ENCODE results near the gene BNIPL. TPM values are rescaled to one million over a fixed set of nuclear protein-coding genes. Genes with fewer than 3 reads are reported as not detected.

Gene BNIPL
- total RNA-seq, 2 donors from 2014 or later: 0.69 to 1.9 TPM

DNA sequence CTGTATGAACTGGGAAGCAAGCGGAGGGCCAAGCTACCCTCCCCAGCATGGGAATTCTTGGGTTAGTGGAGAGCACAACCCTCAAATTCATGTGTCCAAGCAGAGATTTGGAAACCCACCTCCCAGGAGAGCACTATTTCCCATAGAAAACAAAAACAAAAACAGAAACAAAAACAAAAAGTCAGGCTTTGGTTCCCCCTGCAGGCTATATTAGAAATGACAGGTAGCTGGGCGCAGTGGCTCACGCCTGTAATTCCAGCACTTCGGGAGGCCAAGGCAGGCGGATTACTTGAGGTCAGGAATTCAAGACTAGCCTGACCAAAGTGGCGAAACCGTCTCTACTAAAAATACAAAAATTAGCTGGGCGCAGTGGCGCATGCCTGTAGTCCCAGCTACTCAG lies 40.5 kb upstream of the BNIPL start:
- Histone ChIP-seq H3K9me3 (no peaks in the 10 kb centered on the region), H3K4me3 (no peak overlapping the region), H3K27me3 (no peaks in the 10 kb centered on the region), H3K36me3 (no peaks in the 10 kb centered on the region), H3K9ac (ENCODE audit: low read depth in 2 of 2, low read length in 2 of 2) (no peak overlapping the region), H3K27ac (no peak overlapping the region), H3K4me1 (no peaks in the 10 kb centered on the region)
- DNase-seq: no peak
- TF ChIP-seq, protein P1, sequence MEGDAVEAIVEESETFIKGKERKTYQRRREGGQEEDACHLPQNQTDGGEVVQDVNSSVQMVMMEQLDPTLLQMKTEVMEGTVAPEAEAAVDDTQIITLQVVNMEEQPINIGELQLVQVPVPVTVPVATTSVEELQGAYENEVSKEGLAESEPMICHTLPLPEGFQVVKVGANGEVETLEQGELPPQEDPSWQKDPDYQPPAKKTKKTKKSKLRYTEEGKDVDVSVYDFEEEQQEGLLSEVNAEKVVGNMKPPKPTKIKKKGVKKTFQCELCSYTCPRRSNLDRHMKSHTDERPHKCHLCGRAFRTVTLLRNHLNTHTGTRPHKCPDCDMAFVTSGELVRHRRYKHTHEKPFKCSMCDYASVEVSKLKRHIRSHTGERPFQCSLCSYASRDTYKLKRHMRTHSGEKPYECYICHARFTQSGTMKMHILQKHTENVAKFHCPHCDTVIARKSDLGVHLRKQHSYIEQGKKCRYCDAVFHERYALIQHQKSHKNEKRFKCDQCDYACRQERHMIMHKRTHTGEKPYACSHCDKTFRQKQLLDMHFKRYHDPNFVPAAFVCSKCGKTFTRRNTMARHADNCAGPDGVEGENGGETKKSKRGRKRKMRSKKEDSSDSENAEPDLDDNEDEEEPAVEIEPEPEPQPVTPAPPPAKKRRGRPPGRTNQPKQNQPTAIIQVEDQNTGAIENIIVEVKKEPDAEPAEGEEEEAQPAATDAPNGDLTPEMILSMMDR (IDR thresholded peaks at IDR 0.05): peak; percentile 90
- intact Hi-C loops (cut with DNase I): loop anchor here (10.0 kb wide), 1 partner anchor 171 kb away; no protein-coding TSS in a partner anchor

- intact Hi-C loops (cut with DNase I): loop anchor here (10.0 kb wide), 1 partner anchor 172 kb away; no protein-coding TSS in a partner anchor
- no peaks in the 10 kb centered on the region for H3K27me3 ChIP-seq
- no peak overlapping the region for H3K27ac ChIP-seq
- no peak overlapping the region for H3K9ac ChIP-seq (ENCODE audit: low read depth in 2 of 2, low read length in 2 of 2)
- H3K4me1 ChIP-seq: no peaks in the 10 kb centered on the region
- no peaks in the 10 kb centered on the region for H3K36me3 ChIP-seq
- H3K4me3 ChIP-seq: no peak overlapping the region
- no peak for DNase-seq
- TF ChIP-seq, protein P1 (IDR thresholded peaks at IDR 0.05): no peak
- no peaks in the 10 kb centered on the region for H3K9me3 ChIP-seq
These were observed 39.1 kb upstream of the BNIPL start for GRCh38 chr1:150997126-150997872.

DNA sequence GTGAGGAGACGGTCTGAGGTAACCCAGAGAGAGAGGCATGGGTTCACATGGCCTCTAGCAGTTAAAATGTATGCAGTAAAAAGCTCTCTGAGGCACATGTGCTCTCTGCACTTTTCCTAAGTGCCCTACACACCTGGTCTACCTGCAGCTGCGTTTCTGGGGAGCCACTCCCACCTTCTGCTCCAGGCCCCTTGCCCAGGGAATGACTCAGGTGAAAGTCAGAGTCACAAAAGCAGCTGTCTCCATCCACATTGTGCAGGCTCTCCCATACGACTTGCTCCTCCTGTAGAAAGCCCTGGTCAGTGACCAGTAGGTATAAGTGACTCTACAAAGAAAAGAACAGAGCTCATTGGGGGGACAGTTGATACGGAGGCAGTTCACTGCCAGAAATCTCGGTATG lies 38.4 kb upstream of the BNIPL start:
- H3K9me3 ChIP-seq: no peaks in the 10 kb centered on the region
- TF ChIP-seq, protein P1 (IDR thresholded peaks at IDR 0.05): no peak
- no peak overlapping the region for H3K9ac ChIP-seq (ENCODE audit: low read depth in 2 of 2, low read length in 2 of 2)
- H3K36me3 ChIP-seq: no peaks in the 10 kb centered on the region
- H3K4me3 ChIP-seq: no peak overlapping the region
- intact Hi-C loops (cut with DNase I): loop anchor here (10.0 kb wide), 1 partner anchor 173 kb away; no protein-coding TSS in a partner anchor
- no peak for DNase-seq
- H3K27ac ChIP-seq: no peak overlapping the region
- no peaks in the 10 kb centered on the region for H3K27me3 ChIP-seq
- no peaks in the 10 kb centered on the region for H3K4me1 ChIP-seq

DNA sequence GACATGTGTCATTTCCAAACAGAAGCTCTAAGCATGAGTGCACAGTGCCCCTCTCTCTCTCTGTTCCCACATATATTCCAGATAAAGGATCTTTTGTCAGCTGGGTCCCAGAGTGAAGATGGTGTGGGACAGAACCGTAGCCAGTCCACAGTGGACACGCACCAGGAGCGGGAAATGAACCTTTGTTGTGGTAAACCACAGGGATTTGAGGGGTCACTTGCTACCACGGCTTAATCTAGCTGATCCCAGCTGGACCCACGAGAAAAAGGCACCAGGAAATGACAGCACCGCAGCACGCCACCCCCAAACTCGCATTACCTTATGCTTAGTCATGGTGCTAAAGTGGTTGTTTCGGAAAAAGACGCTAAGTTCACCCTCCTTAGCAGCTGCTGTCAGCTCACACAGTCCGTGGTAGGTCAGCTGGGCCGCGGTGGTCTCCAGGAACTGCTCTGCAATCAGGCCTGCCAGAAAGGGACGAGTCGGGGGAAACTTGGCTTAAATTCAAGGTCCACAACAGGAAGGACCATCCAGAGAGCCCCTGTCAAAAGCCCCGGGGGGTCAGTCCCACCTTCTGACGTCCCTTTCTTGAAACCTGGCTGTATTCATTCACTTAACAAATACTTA lies 37.2 kb upstream of the BNIPL start:
- DNase-seq: no peak
- Histone ChIP-seq H3K27ac (no peak overlapping the region), H3K27me3 (no peaks in the 10 kb centered on the region), H3K4me1 (no peaks in the 10 kb centered on the region), H3K4me3 (no peak overlapping the region), H3K36me3 (no peaks in the 10 kb centered on the region), H3K9ac (ENCODE audit: low read depth in 2 of 2, low read length in 2 of 2) (no peak overlapping the region), H3K9me3 (no peaks in the 10 kb centered on the region)
- TF ChIP-seq, protein P1 (IDR thresholded peaks at IDR 0.05): no peak
- intact Hi-C loops (cut with DNase I): loop anchor here (10.0 kb wide), 1 partner anchor 174 kb away; no protein-coding TSS in a partner anchor

DNA sequence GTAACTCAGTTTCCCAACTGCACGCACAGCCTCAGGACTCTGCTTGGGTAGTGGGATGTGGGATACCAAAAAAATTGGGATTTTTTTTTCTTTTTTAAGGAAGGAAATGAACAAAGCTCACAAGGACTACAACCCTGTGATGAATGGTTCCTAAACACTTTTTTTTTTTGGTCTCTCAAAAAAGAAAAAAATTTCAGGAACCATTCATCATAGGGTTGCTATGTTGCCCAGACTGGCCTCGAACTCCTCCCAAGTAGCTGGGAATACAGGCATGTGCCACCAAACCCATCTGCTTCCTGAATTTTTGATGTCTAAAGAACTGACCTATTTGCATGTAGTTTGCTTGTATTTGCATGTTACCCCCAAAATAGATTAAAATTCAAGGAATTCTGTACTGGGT lies 36.5 kb upstream of the BNIPL start:
- Histone ChIP-seq H3K4me3 (no peak overlapping the region), H3K36me3 (no peaks in the 10 kb centered on the region), H3K27ac (no peak overlapping the region), H3K9ac (ENCODE audit: low read depth in 2 of 2, low read length in 2 of 2) (no peak overlapping the region), H3K9me3 (no peaks in the 10 kb centered on the region), H3K4me1 (no peaks in the 10 kb centered on the region), H3K27me3 (no peaks in the 10 kb centered on the region)
- no peak for DNase-seq
- intact Hi-C loops (cut with DNase I): loop anchor here (10.0 kb wide), 1 partner anchor 175 kb away; no protein-coding TSS in a partner anchor
- TF ChIP-seq, protein P1 (IDR thresholded peaks at IDR 0.05): no peak

Data from colonic mucosa (tissue), 4 donors.